CD14-positive monocyte (primary cell): ENCODE measurements around the gene MAVS. TPM values are rescaled to one million over a fixed set of nuclear protein-coding genes. Genes with fewer than 3 reads are reported as not detected.
A peak's percentile ranks its signal among the peaks of the same experiment; 100 is the strongest.

Experiments
- DNase-seq, 3 donors: peaks; one replicate each; pipeline ENCODE4 v3.0.0-alpha.2; 2011 to 2022
- H2AFZ ChIP-seq: 2 replicates; pipeline ENCODE4 v1.6.0; 2012; ENCODE audit warnings: mild to moderate bottlenecking, low read depth, low read length, inconsistent platforms; ENCODE audit not compliant: insufficient read depth, poor library complexity, severe bottlenecking
- H3K27ac ChIP-seq, 2 donors: 1 replicate in 1 of 2; 2 replicates in 1 of 2; pipeline ENCODE4 v1.5.1; 2012 to 2013; ENCODE audit warnings: low read length in 2 of 2, control low read depth in 1 of 2, inconsistent platforms in 1 of 2, low read depth in 1 of 2, mild to moderate bottlenecking in 1 of 2
- H3K27me3 ChIP-seq, 2 donors: one replicate each; pipeline versions ENCODE4 v1.6.0 to v1.6.1; 2011 to 2013; ENCODE audit warnings: low read length in 2 of 2; ENCODE audit not compliant: control insufficient read depth in 2 of 2, insufficient read depth in 2 of 2
- H3K36me3 ChIP-seq, 2 donors: replicated peaks in 1 of 2; 1 replicate in 1 of 2; 2 replicates in 1 of 2; pipeline versions ENCODE4 v1.5.1 to v1.6.1; 2012 to 2013; ENCODE audit warnings: low read length in 2 of 2, control low read depth in 1 of 2, inconsistent platforms in 1 of 2, mild to moderate bottlenecking in 1 of 2; ENCODE audit not compliant: insufficient read depth in 2 of 2, control insufficient read depth in 1 of 2
- H3K4me1 ChIP-seq, 2 donors: 1 replicate in 1 of 2; 2 replicates in 1 of 2; pipeline versions ENCODE4 v1.5.1 to v1.6.1; 2012 to 2013; ENCODE audit warnings: low read length in 2 of 2, control low read depth in 1 of 2, inconsistent platforms in 1 of 2, mild to moderate bottlenecking in 1 of 2, moderate library complexity in 1 of 2; ENCODE audit not compliant: insufficient read depth in 2 of 2, control insufficient read depth in 1 of 2
- H3K4me2 ChIP-seq: replicated peaks from 2 replicates; pipeline ENCODE3; 2012; ENCODE audit warnings: low read length, moderate library complexity, mild to moderate bottlenecking; ENCODE audit not compliant: poor library complexity, severe bottlenecking; ENCODE audit errors: extremely low read depth
- H3K4me3 ChIP-seq, 3 experiments: fragments of 200-600 bp in 1 of 3; sonication (generic) in 1 of 3; replicated peaks in 1 of 3; 1 replicate in 2 of 3; 2 replicates in 1 of 3; pipeline ENCODE4 v1.5.1; 2011 to 2013; ENCODE audit warnings: low read length in 3 of 3, mild to moderate bottlenecking in 3 of 3, control low read depth in 2 of 3, low read depth in 2 of 3, inconsistent platforms in 1 of 3, moderate library complexity in 1 of 3
- H3K79me2 ChIP-seq: 2 replicates; pipeline ENCODE4 v1.6.0; 2012; ENCODE audit warnings: mild to moderate bottlenecking, control low read depth, inconsistent platforms, low read length, moderate library complexity; ENCODE audit not compliant: insufficient read depth
- H3K9ac ChIP-seq: 2 replicates; pipeline ENCODE4 v1.6.0; 2017; ENCODE audit warnings: low read length, mild to moderate bottlenecking; ENCODE audit not compliant: insufficient read depth, poor library complexity, severe bottlenecking
- H3K9me3 ChIP-seq, 2 donors: replicated peaks in 1 of 2; 1 replicate in 1 of 2; 2 replicates in 1 of 2; pipeline versions ENCODE4 v1.5.1 to v1.6.1; 2012 to 2013; ENCODE audit warnings: low read length in 2 of 2, control low read depth in 1 of 2; ENCODE audit not compliant: control insufficient read depth in 1 of 2, insufficient read depth in 1 of 2
- H4K20me1 ChIP-seq: 2 replicates; pipeline ENCODE4 v1.6.0; 2012; ENCODE audit warnings: mild to moderate bottlenecking, low read length, control low read depth, moderate library complexity; ENCODE audit not compliant: insufficient read depth
- H3K27ac Mint-ChIP-seq, 7 donors: one replicate each; pipeline ENCODE4 v1.8.0; 2020; ENCODE audit warnings: mild to moderate bottlenecking in 7 of 7, mixed read lengths in 7 of 7, moderate library complexity in 6 of 7, inconsistent platforms in 2 of 7
- H3K27me3 Mint-ChIP-seq, 3 donors: one replicate each; pipeline ENCODE4 v1.8.0; 2021 to 2022; ENCODE audit warnings: low read depth in 3 of 3, mild to moderate bottlenecking in 3 of 3, mixed read lengths in 3 of 3, moderate library complexity in 3 of 3, inconsistent platforms in 1 of 3
- H3K36me3 Mint-ChIP-seq, 2 donors: one replicate each; pipeline ENCODE4 v1.8.0; 2020; ENCODE audit warnings: mixed read lengths in 2 of 2, inconsistent platforms in 1 of 2, mild to moderate bottlenecking in 1 of 2
- H3K4me1 Mint-ChIP-seq: one replicate; pipeline ENCODE4 v1.8.0; 2020; ENCODE audit warnings: mild to moderate bottlenecking, mixed read lengths
- H3K4me3 Mint-ChIP-seq, 2 donors: one replicate each; pipeline ENCODE4 v1.8.0; 2020; ENCODE audit warnings: mild to moderate bottlenecking in 2 of 2, mixed read lengths in 2 of 2, moderate library complexity in 1 of 2
- H3K9me3 Mint-ChIP-seq, 7 donors: one replicate each; pipeline ENCODE4 v1.8.0; 2020 to 2022; ENCODE audit warnings: mixed read lengths in 7 of 7, mild to moderate bottlenecking in 6 of 7, moderate library complexity in 6 of 7, inconsistent platforms in 2 of 7
- CTCF ChIP-seq: fragments of 200-600 bp; IDR thresholded peaks from one replicate; pipeline ENCODE4 v1.8.0; 2022; ENCODE audit warnings: antibody characterized with exemption, mild to moderate bottlenecking
- WGBS: methylation state at CpG from one replicate; pipeline ENCODE4 v1.1.5; 2013; ENCODE audit warnings: missing lambda C conversion rate; ENCODE audit not compliant: insufficient coverage; 5-methylcytosine and 5-hydroxymethylcytosine counted together
- intact Hi-C, 2 donors: fragments of 100-400 bp; cut with micrococcal nuclease; formaldehyde crosslinking; loops; one replicate each; pipeline versions ENCODE4 v1.15.0 to v1.15.1; 2023
- polyA plus RNA-seq, 3 donors: library from polyadenylated mRNA; depleted of rRNA in 1 of 3; unstranded in 2 of 3; stranded (reverse) in 1 of 3; fragments of 300-500 nt in 2 of 3; fragments of >200 nt in 1 of 3; fragmentation: Illumina TruSeq in 2 of 3; gene quantifications; 1 replicate in 2 of 3; 2 replicates in 1 of 3; pipeline ENCODE4 v1.2.3, GENCODE V29; 2012 to 2021

The MAVS gene
- polyA plus RNA-seq, 3 donors, result 1.8 to 16.6 (median 3.2) TPM

DNA sequence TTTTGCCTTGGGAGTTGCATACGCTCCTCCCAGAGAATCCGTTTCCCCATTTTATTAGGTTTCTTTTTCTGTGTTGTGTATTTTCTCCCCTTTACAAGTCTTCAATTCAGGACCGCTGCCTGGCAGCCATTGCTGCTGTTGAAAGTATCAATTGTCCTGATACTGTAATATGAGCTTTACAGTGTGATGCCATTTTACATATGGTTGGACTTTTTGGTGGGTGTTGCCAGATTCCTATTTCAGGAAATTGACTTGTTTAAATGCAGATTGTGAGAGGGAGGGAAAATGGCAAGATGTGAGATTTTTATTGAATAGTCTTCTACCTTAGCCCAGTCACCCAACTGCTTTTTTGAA, 43.7 kb downstream of the MAVS start:
- Mint-ChIP-seq H3K9me3 (no peaks in the 10 kb centered on the region), H3K27me3 (peaks cover 0 to 2% (median 0%) of the 10 kb centered on the region in 3 donors), H3K36me3 (peaks cover 5 to 17% of the 10 kb centered on the region in 2 donors), H3K4me1 (peaks cover 63% of the 10 kb centered on the region), H3K4me3 (peak overlapping the region; percentile 95 to 98), H3K27ac (peak overlapping the region; percentile 95 to 96 (median 95))
- Histone ChIP-seq H3K4me1 (peaks cover 59 to 64% of the 10 kb centered on the region in 2 donors), H3K4me3 (peak overlapping the region; percentile 93 to 96 (median 94)), H3K79me2 (peaks cover 98% of the 10 kb centered on the region), H3K9ac (peak overlapping the region; percentile 91), H3K36me3 (peaks cover 0 to 4% of the 10 kb centered on the region in 2 donors), H4K20me1 (peaks cover 61% of the 10 kb centered on the region), H3K27ac (peak overlapping the region; percentile 69 to 85), H3K4me2 (peak overlapping the region; percentile 86), H2AFZ (peak overlapping the region; percentile 61), H3K9me3 (no peaks in the 10 kb centered on the region), H3K27me3 (no peaks in the 10 kb centered on the region)
- intact Hi-C loops, result loop anchor here (5.0 kb wide), 2 partner anchors 37 to 43 kb away; partner anchors contain the start of gene MAVS (in 1 of the 2)
- TF ChIP-seq CTCF, result no peak
- no CpG with 5 or more reads among the region's 3 CpGs for WGBS
- peak in 1 of 3 donors; percentile 13 for DNase-seq

GRCh38 chr20:3890999-3891929, 44.6 kb downstream of the MAVS start:
- intact Hi-C loops, result loop anchor here (5.0 kb wide), 2 partner anchors 36 to 44 kb away; partner anchors contain the start of gene MAVS (in 1 of the 2)
- H3K4me1 Mint-ChIP-seq, result peaks cover 67% of the 10 kb centered on the region
- H4K20me1 ChIP-seq, result peaks cover 70% of the 10 kb centered on the region

More at GRCh38 chr20:3890999-3891929, 44.6 kb downstream of the MAVS start:
- Histone ChIP-seq H3K36me3 (peaks cover under 1 to 6% of the 10 kb centered on the region in 2 donors), H3K27ac (peak overlapping the region; percentile 50 to 85), H3K9ac (peak overlapping the region; percentile 91), H3K4me1 (peaks cover 68 to 73% of the 10 kb centered on the region in 2 donors), H2AFZ (no peak overlapping the region), H3K4me3 (peak overlapping the region; percentile 93 to 96 (median 94)), H3K4me2 (peak overlapping the region; percentile 86), H3K9me3 (no peaks in the 10 kb centered on the region), H3K79me2 (peaks cover 98% of the 10 kb centered on the region), H3K27me3 (no peaks in the 10 kb centered on the region)
- no peaks in the 10 kb centered on the region for H3K9me3 Mint-ChIP-seq
- WGBS, result 64% methylated on average over 7 of the region's 16 CpGs
- DNase-seq, result peak in 1 of 3 donors; percentile 13
- H3K27me3 Mint-ChIP-seq, result peaks cover 0 to 2% (median 0%) of the 10 kb centered on the region in 3 donors
- peaks cover 8 to 18% of the 10 kb centered on the region in 2 donors for H3K36me3 Mint-ChIP-seq
- no peak for TF ChIP-seq CTCF
- H3K27ac Mint-ChIP-seq, result peak overlapping the region; percentile 57 to 96 (median 95)
- H3K4me3 Mint-ChIP-seq, result peak overlapping the region; percentile 95 to 98
